HepG2 (cell line): ENCODE results near the gene PARVA. TPM values are rescaled to one million over a fixed set of nuclear protein-coding genes. Genes with fewer than 3 reads are reported as not detected.

Experiments used
- ATAC-seq: fragments of 200-7000 bp; cut with Tn5 transposase; 3 replicates; pipeline ENCODE4 v1.9.1; 2020; ENCODE audit warnings: mild to moderate bottlenecking, moderate library complexity
- BruUV-seq: library from RNA; stranded (reverse); fragments of 400-500 nt; replicated peaks from 2 replicates; lab custom pipeline; 2021; lab: Mats Ljungman, UMichigan
- CTCF ChIA-PET: fragments of 300-600 bp; formaldehyde crosslinking; extraction: SDS; loops from one replicate; lab custom pipeline; 2021; ENCODE audit warnings: low total read pairs, inconsistent platforms, low intra/inter-chr PET ratio; lab: Yijun Ruan, JAX
- POLR2A ChIA-PET: fragments of 350-600 bp; sonication (Branson Sonifier 250); formaldehyde crosslinking; loops from one replicate; lab custom pipeline; 2020; ENCODE audit warnings: antibody characterized with exemption, inconsistent platforms; lab: Yijun Ruan, JAX
- DNase-seq: peaks from one replicate; pipeline ENCODE4 v3.0.0-alpha.2; 2015; ENCODE audit warnings: low spot score
- FAIRE-seq: peaks from 3 replicates; lab custom pipeline; 2011; peaks lifted over from hg19 to GRCh38; lab: Jason Lieb, UNC
- H2AFZ ChIP-seq: one replicate; pipeline ENCODE4 v1.6.1; 2011; ENCODE audit warnings: low read length, inconsistent platforms
- H3K27ac ChIP-seq: fragments of 300-600 bp; 3 replicates; pipeline ENCODE4 v1.8.0; 2011; ENCODE audit warnings: mixed run types, mild to moderate bottlenecking, mixed read lengths, low read length, inconsistent platforms; ENCODE audit not compliant: insufficient read depth; ENCODE audit errors: extremely low read length
- H3K27me3 ChIP-seq, 2 experiments: fragments of 200-600 bp in 1 of 2; 2 replicates in 1 of 2; 3 replicates in 1 of 2; pipeline versions ENCODE4 v1.6.0 to v1.8.0; 2011; ENCODE audit warnings: low read length in 2 of 2, mild to moderate bottlenecking in 2 of 2, moderate library complexity in 2 of 2, inconsistent platforms in 1 of 2; ENCODE audit not compliant: insufficient read depth in 2 of 2, control insufficient read depth in 1 of 2
- H3K36me3 ChIP-seq, 2 experiments: fragments of 200-600 bp in 1 of 2; replicated peaks in 1 of 2; 2 replicates in 1 of 2; 3 replicates in 1 of 2; pipeline versions ENCODE4 v1.5.1 to v1.8.0; 2011; ENCODE audit warnings: low read length in 2 of 2, inconsistent platforms in 1 of 2; ENCODE audit not compliant: insufficient read depth in 2 of 2, control insufficient read depth in 1 of 2
- H3K4me1 ChIP-seq: 2 replicates; pipeline ENCODE4 v1.5.1; 2012; ENCODE audit warnings: low read length, inconsistent platforms; ENCODE audit not compliant: insufficient read depth
- H3K4me2 ChIP-seq: 2 replicates; pipeline ENCODE4 v1.6.0; 2011; ENCODE audit warnings: low read depth, low read length, inconsistent platforms
- H3K4me3 ChIP-seq, 3 experiments: fragments of 200-600 bp in 1 of 3; sonication (generic), shearing (Covaris generic) in 1 of 3; replicated peaks in 1 of 3; 2 replicates each; pipeline ENCODE4 v1.5.1; 2011 to 2016; ENCODE audit warnings: low read length in 3 of 3, inconsistent platforms in 2 of 3, low read depth in 2 of 3, mild to moderate bottlenecking in 2 of 3, control low read depth in 1 of 3, mixed read lengths in 1 of 3; ENCODE audit not compliant: insufficient read depth in 1 of 3
- H3K79me2 ChIP-seq: one replicate; pipeline ENCODE4 v1.6.1; 2011; ENCODE audit warnings: low read length, inconsistent platforms; ENCODE audit not compliant: insufficient read depth
- H3K9ac ChIP-seq: 2 replicates; pipeline ENCODE4 v1.6.0; 2011; ENCODE audit warnings: mild to moderate bottlenecking, low read depth, low read length, inconsistent platforms; ENCODE audit not compliant: insufficient read depth
- H3K9me3 ChIP-seq: 2 replicates; pipeline ENCODE4 v1.5.1; 2012; ENCODE audit warnings: mild to moderate bottlenecking, low read length
- H4K20me1 ChIP-seq: 2 replicates; pipeline ENCODE4 v1.6.0; 2011; ENCODE audit warnings: inconsistent platforms, mild to moderate bottlenecking, low read length, moderate library complexity; ENCODE audit not compliant: insufficient read depth
- ATF7-NPFF ChIP-seq: sonication (generic); formaldehyde crosslinking; IDR thresholded peaks from 2 replicates; pipeline ENCODE4 v1.8.1; 2023; ENCODE audit warnings: mild to moderate bottlenecking, low read depth, missing genetic modification reagents, moderate library complexity
- CREB1 ChIP-seq, 2 experiments: fragments of 450-650 bp in 1 of 2; IDR thresholded peaks; 2 replicates each; pipeline ENCODE4 v1.6.1; 2016 to 2017; ENCODE audit warnings: control low read depth in 1 of 2, mild to moderate bottlenecking in 1 of 2, missing compliant biosample characterization in 1 of 2, missing genetic modification characterization in 1 of 2
- CREM ChIP-seq, 2 experiments: sonication (generic) in 1 of 2; formaldehyde crosslinking in 1 of 2; IDR thresholded peaks; 2 replicates each; pipeline versions ENCODE4 v1.4.0 to v1.6.1; 2016 to 2020; ENCODE audit warnings: antibody characterized with exemption in 1 of 2, mild to moderate bottlenecking in 1 of 2, missing genetic modification reagents in 1 of 2
- EZH2 ChIP-seq: conservative IDR thresholded peaks from 2 replicates; pipeline ENCODE4 v1.6.1; 2012; ENCODE audit warnings: mild to moderate bottlenecking, low read depth, low read length, moderate library complexity
- NBN ChIP-seq: fragments of 450-650 bp; conservative IDR thresholded peaks from 2 replicates; pipeline ENCODE4 v1.6.1; 2017
- NFRKB ChIP-seq: fragments of 450-650 bp; IDR thresholded peaks from 2 replicates; pipeline ENCODE4 v1.6.1; 2017
- ONECUT2 ChIP-seq: sonication (generic); formaldehyde crosslinking; IDR thresholded peaks from 2 replicates; pipeline ENCODE4 v1.4.0; 2020; ENCODE audit warnings: missing genetic modification reagents
- RFX5 ChIP-seq: IDR thresholded peaks from 2 replicates; pipeline ENCODE4 v1.6.1; 2011; ENCODE audit warnings: low read depth, low read length, improper control_type of control experiment
- ZBTB3 ChIP-seq: sonication (generic); formaldehyde crosslinking; IDR thresholded peaks from 2 replicates; pipeline ENCODE4 v1.4.0; 2020; ENCODE audit warnings: low read depth, mild to moderate bottlenecking, moderate library complexity, missing genetic modification reagents, borderline replicate concordance
- ZBTB7B ChIP-seq: sonication (generic); formaldehyde crosslinking; IDR thresholded peaks from 2 replicates; pipeline ENCODE4 v1.4.0; 2020; ENCODE audit warnings: missing genetic modification reagents
- ZFX ChIP-seq: sonication (generic); formaldehyde crosslinking; IDR thresholded peaks from 2 replicates; pipeline ENCODE4 v1.4.0; 2020; ENCODE audit warnings: mild to moderate bottlenecking, low read depth, missing genetic modification reagents, moderate library complexity
- ZNF446 ChIP-seq: sonication (generic); formaldehyde crosslinking; IDR thresholded peaks from 2 replicates; pipeline ENCODE4 v1.5.0; 2020; ENCODE audit warnings: mild to moderate bottlenecking, missing genetic modification reagents
- ZSCAN20 ChIP-seq: sonication (generic); formaldehyde crosslinking; IDR thresholded peaks from 2 replicates; pipeline ENCODE4 v1.4.0; 2020; ENCODE audit warnings: missing genetic modification reagents, mild to moderate bottlenecking, borderline replicate concordance
- ZSCAN25 ChIP-seq: sonication (generic); formaldehyde crosslinking; IDR thresholded peaks from 2 replicates; pipeline ENCODE4 v1.8.0; 2022; ENCODE audit warnings: mild to moderate bottlenecking, missing genetic modification reagents
- WGBS: methylation state at CpG from one replicate; pipeline ENCODE4 v1.1.6; 2017; ENCODE audit warnings: low lambda C conversion rate; 5-methylcytosine and 5-hydroxymethylcytosine counted together
- in situ Hi-C: cut with HindIII; loops from 2 replicates; pipeline ENCODE4 v1.10.0; 2017; ENCODE audit warnings: low pct_unique_long_range_greater_than_20kb; ENCODE audit not compliant: extremely low pct_ligation_motif_present
- intact Hi-C: fragments of 100-400 bp; cut with micrococcal nuclease; formaldehyde crosslinking; loops from one replicate; pipeline ENCODE4 v1.10.0; 2022; ENCODE audit not compliant: unreplicated experiment
- polyA plus RNA-seq, 8 experiments: library from polyadenylated mRNA; depleted of rRNA in 3 of 8; stranded (reverse) in 7 of 8; unstranded in 1 of 8; fragments of >200 nt; fragmentation: Illumina TruSeq in 4 of 8; extraction: Trizol in 4 of 8; gene quantifications; 2 replicates each; pipeline versions ENCODE4 v1.2.1 to v1.2.3, GENCODE V29; 2011 to 2016; ENCODE audit warnings: low read depth in 4 of 8, missing spikeins in 1 of 8, mixed read lengths in 1 of 8; ENCODE audit not compliant: insufficient read depth in 1 of 8
- total RNA-seq, 5 experiments: library from RNA; depleted of rRNA; stranded (reverse); fragments of >200 nt; fragmentation: Illumina TruSeq; extraction: Trizol; gene quantifications; 2 replicates each; pipeline ENCODE4 v1.2.3, GENCODE V29; 2016; ENCODE audit warnings: low read depth in 1 of 5

Gene PARVA
- total and polyA plus RNA-seq, 2 of the 13 experiments (the other 11 are each of a cell fraction or from before 2014, with no cell fraction given) = 5.9 to 9.1 TPM

DNA sequence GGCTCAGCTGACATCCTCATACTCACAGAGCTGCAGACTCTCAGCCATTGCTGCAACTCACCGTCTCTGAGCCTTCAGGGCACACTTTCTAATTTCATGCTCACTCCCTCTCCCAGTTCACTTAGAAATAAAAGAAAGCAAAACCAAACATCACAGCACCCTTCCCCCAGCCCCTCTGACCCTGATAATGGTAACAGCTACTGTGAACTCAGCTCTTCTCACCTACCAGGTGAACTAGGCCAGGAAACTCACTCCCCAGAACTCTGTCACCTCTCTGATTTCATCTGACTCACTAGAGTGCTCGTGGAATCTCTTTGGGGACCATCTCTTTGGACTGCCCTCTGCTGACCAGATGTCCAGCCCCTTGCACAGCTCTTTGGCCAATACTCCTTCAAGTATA lies 14.5 kb upstream of the PARVA start (continued):
- TF ChIP-seq ATF7-NPFF (no peak), NBN (no peak), CREM (IDR thresholded peaks at IDR 0.05) (no peak), CREM (CRISPR knock-in tag; IDR thresholded peaks at IDR 0.05) (no peak), ZBTB3 (CRISPR knock-in tag) (no peak), ZBTB7B (CRISPR knock-in tag) (no peak)
- TF ChIP-seq, all 625 proteins: peak for 0

DNA sequence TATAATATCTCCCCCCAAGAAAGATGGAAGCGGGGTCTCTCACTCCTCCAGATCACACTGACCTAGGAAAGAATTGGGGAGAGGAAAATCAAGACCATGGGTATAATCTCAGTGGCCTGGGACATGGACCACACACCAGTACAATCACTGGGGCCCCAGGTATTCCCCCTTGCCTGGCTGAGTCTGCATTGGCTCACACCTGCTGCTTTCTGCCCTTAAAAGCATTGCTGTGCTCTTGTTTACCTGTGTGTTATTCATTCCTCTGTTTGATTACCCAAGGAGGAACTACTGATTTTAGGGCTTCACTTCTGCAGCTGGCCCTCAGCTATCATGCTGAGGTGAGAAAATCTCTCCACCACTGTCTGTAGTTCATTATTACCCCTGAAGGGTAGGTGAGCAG lies 14.0 kb upstream of the PARVA start:
- POLR2A ChIA-PET = no interaction called here
- Histone ChIP-seq H3K4me1 (peaks cover 30% of the 10 kb centered on the region), H3K9me3 (no peaks in the 10 kb centered on the region), H3K4me2 (no peak overlapping the region), H3K9ac (no peak overlapping the region), H3K36me3 (no peaks in the 10 kb centered on the region), H3K27ac (no peak overlapping the region), H4K20me1 (no peaks in the 10 kb centered on the region), H3K79me2 (no peaks in the 10 kb centered on the region), H3K27me3 (no peaks in the 10 kb centered on the region), H2AFZ (no peak overlapping the region), H3K4me3 (no peak overlapping the region)
- ATAC-seq = no peak
- CTCF ChIA-PET = no interaction called here
- no peak for FAIRE-seq
- in situ Hi-C loops (no loop called here), intact Hi-C loops (no loop called here)
- TF ChIP-seq RFX5 (no peak), ZFX (CRISPR knock-in tag) (no peak), CREB1 (IDR thresholded peaks at IDR 0.05) (no peak), CREB1 (CRISPR knock-in tag; IDR thresholded peaks at IDR 0.05) (no peak), NFRKB (no peak), ZNF446 (no peak), ZSCAN25 (CRISPR knock-in tag) (no peak), ONECUT2 (no peak), EZH2 (no peak), ZSCAN20 (no peak)
- BruUV-seq = no TSS peak
- no peak for DNase-seq
- 82% methylated on average over 1 of the region's 1 CpG for WGBS
